IMR-90 (cell line): ENCODE results near the gene IQGAP2. TPM values are rescaled to one million over a fixed set of nuclear protein-coding genes. Genes with fewer than 3 reads are reported as not detected.
A peak's percentile ranks its signal among the peaks of the same experiment; 100 is the strongest.

ENCODE experiments used
- ATAC-seq: fragments of 200-7000 bp; cut with Tn5 transposase; 2 replicates; pipeline ENCODE4 v1.9.1; 2020; ENCODE audit warnings: low read depth, mild to moderate bottlenecking, moderate library complexity
- BruUV-seq: library from RNA; stranded (reverse); fragments of 400-500 nt; replicated peaks from 2 replicates; lab custom pipeline; 2021; lab: Mats Ljungman, UMichigan
- CTCF ChIA-PET: fragments of 300-600 bp; formaldehyde crosslinking; extraction: SDS; loops from one replicate; lab custom pipeline; 2021; ENCODE audit warnings: antibody characterized with exemption; lab: Yijun Ruan, JAX
- POLR2A ChIA-PET: fragments of 300-600 bp; sonication (Branson Sonifier 250); formaldehyde crosslinking; loops from one replicate; lab custom pipeline; 2022; ENCODE audit warnings: antibody characterized with exemption; ENCODE audit not compliant: unreplicated experiment; lab: Charles Lee
- DNase-seq: peaks from one replicate; pipeline ENCODE4 v3.0.0; 2013
- H2AFZ ChIP-seq: replicated peaks from 2 replicates; pipeline ENCODE3; 2013; ENCODE audit warnings: low read length, mild to moderate bottlenecking; ENCODE audit not compliant: poor library complexity
- H2AK5ac ChIP-seq: 2 replicates; pipeline ENCODE4 v1.6.1; 2013; ENCODE audit warnings: low read depth, low read length, inconsistent platforms
- H2AK9ac ChIP-seq: replicated peaks from 2 replicates; pipeline ENCODE3; 2013; ENCODE audit warnings: mild to moderate bottlenecking, low read depth, low read length, moderate library complexity; ENCODE audit not compliant: poor library complexity
- H2BK120ac ChIP-seq: 2 replicates; pipeline ENCODE4 v1.6.1; 2013; ENCODE audit warnings: low read depth, low read length, inconsistent platforms
- H2BK15ac ChIP-seq: 3 replicates; pipeline ENCODE4 v1.6.1; 2013; ENCODE audit warnings: low read depth, low read length, inconsistent platforms
- H2BK20ac ChIP-seq: 2 replicates; pipeline ENCODE4 v1.6.1; 2013; ENCODE audit warnings: low read depth, mild to moderate bottlenecking, inconsistent platforms, low read length, moderate library complexity
- H2BK5ac ChIP-seq: 2 replicates; pipeline ENCODE4 v1.6.1; 2013; ENCODE audit warnings: mild to moderate bottlenecking, low read depth, low read length, inconsistent platforms; ENCODE audit not compliant: poor library complexity, severe bottlenecking
- H3K14ac ChIP-seq: replicated peaks from 2 replicates; pipeline ENCODE4 v1.6.1; 2013; ENCODE audit warnings: low read depth, low read length, inconsistent platforms
- H3K18ac ChIP-seq: 2 replicates; pipeline ENCODE4 v1.6.1; 2013; ENCODE audit warnings: low read depth, low read length, control low read depth
- H3K23ac ChIP-seq: 2 replicates; pipeline ENCODE4 v1.6.1; 2013; ENCODE audit warnings: low read depth, low read length, inconsistent platforms
- H3K27ac ChIP-seq: 2 replicates; pipeline ENCODE4 v1.5.1; 2013; ENCODE audit warnings: mild to moderate bottlenecking, control low read depth, low read length; ENCODE audit not compliant: insufficient read depth
- H3K27me3 ChIP-seq: 2 replicates; pipeline ENCODE4 v1.6.1; 2013; ENCODE audit warnings: low read length; ENCODE audit not compliant: control insufficient read depth, insufficient read depth
- H3K36me3 ChIP-seq: 2 replicates; pipeline ENCODE4 v1.6.1; 2013; ENCODE audit warnings: low read length, mixed read lengths; ENCODE audit not compliant: control insufficient read depth, insufficient read depth
- H3K4ac ChIP-seq: 2 replicates; pipeline ENCODE4 v1.6.1; 2013; ENCODE audit warnings: low read depth, low read length, inconsistent platforms
- H3K4me1 ChIP-seq: 2 replicates; pipeline ENCODE4 v1.6.1; 2013; ENCODE audit warnings: low read length, mixed read lengths; ENCODE audit not compliant: control insufficient read depth, insufficient read depth
- H3K4me2 ChIP-seq: 2 replicates; pipeline ENCODE4 v1.6.1; 2013; ENCODE audit warnings: low read depth, mild to moderate bottlenecking, control low read depth, low read length, moderate library complexity
- H3K4me3 ChIP-seq: 2 replicates; pipeline ENCODE4 v1.5.1; 2013; ENCODE audit warnings: low read depth, mild to moderate bottlenecking, control low read depth, low read length, moderate library complexity; ENCODE audit not compliant: insufficient read depth
- H3K56ac ChIP-seq: 2 replicates; pipeline ENCODE4 v1.6.1; 2013; ENCODE audit warnings: low read length, inconsistent platforms; ENCODE audit not compliant: insufficient read depth; ENCODE audit errors: extremely low read depth
- H3K79me1 ChIP-seq, 2 experiments: 2 replicates each; pipeline ENCODE4 v1.6.1; 2013; ENCODE audit warnings: low read length in 2 of 2, inconsistent platforms in 1 of 2, low read depth in 1 of 2
- H3K9ac ChIP-seq: 2 replicates; pipeline ENCODE4 v1.6.1; 2013; ENCODE audit warnings: low read depth, low read length, control low read depth
- H3K9me1 ChIP-seq: 2 replicates; pipeline ENCODE4 v1.6.1; 2013; ENCODE audit warnings: low read length, inconsistent platforms; ENCODE audit not compliant: insufficient read depth
- H3K9me3 ChIP-seq: 2 replicates; pipeline ENCODE4 v1.6.1; 2013; ENCODE audit warnings: low read length; ENCODE audit not compliant: control insufficient read depth, insufficient read depth
- H4K20me1 ChIP-seq: 2 replicates; pipeline ENCODE4 v1.6.1; 2013; ENCODE audit warnings: low read length, inconsistent platforms; ENCODE audit not compliant: insufficient read depth
- H4K5ac ChIP-seq: 2 replicates; pipeline ENCODE4 v1.6.1; 2013; ENCODE audit warnings: mild to moderate bottlenecking, low read depth, low read length, control low read depth
- H4K8ac ChIP-seq, 2 experiments: 2 replicates each; pipeline ENCODE4 v1.6.1; 2013; ENCODE audit warnings: low read depth in 2 of 2, low read length in 2 of 2, control low read depth in 1 of 2, inconsistent platforms in 1 of 2
- H4K91ac ChIP-seq: 2 replicates; pipeline ENCODE4 v1.6.1; 2013; ENCODE audit warnings: low read depth, low read length, inconsistent platforms; ENCODE audit not compliant: insufficient read depth
- BHLHE40 ChIP-seq: fragments of 150-350 bp; IDR thresholded peaks from 2 replicates; pipeline ENCODE4 v1.6.1; 2016; ENCODE audit warnings: mild to moderate bottlenecking, low read depth, low read length
- CEBPB ChIP-seq: IDR thresholded peaks from 2 replicates; pipeline ENCODE4 v1.6.1; 2012; ENCODE audit warnings: low read depth, low read length, improper control_type of control experiment
- CHD1 ChIP-seq: IDR thresholded peaks from 2 replicates; pipeline ENCODE4 v1.6.1; 2012; ENCODE audit warnings: low read depth, low read length, improper control_type of control experiment
- CTCF ChIP-seq: conservative IDR thresholded peaks from 2 replicates; pipeline ENCODE4 v1.5.1; 2012; ENCODE audit warnings: mild to moderate bottlenecking, low read depth, low read length, improper control_type of control experiment
- FOS ChIP-seq: fragments of 150-350 bp; IDR thresholded peaks from 2 replicates; pipeline ENCODE4 v1.6.1; 2016; ENCODE audit warnings: low read depth, low read length
- MAFK ChIP-seq: IDR thresholded peaks from 2 replicates; pipeline ENCODE4 v1.6.1; 2012; ENCODE audit warnings: low read depth, low read length, improper control_type of control experiment
- MAZ ChIP-seq: IDR thresholded peaks from 2 replicates; pipeline ENCODE4 v1.6.1; 2012; ENCODE audit warnings: low read depth, mild to moderate bottlenecking, low read length, improper control_type of control experiment, moderate library complexity, borderline replicate concordance
- MXI1 ChIP-seq: IDR thresholded peaks from 2 replicates; pipeline ENCODE4 v1.6.1; 2012; ENCODE audit warnings: low read depth, mild to moderate bottlenecking, low read length, moderate library complexity, borderline replicate concordance
- NFE2L2 ChIP-seq: fragments of 150-350 bp; IDR thresholded peaks from 2 replicates; pipeline ENCODE4 v1.6.1; 2016; ENCODE audit warnings: low read depth, mild to moderate bottlenecking, low read length
- POLR2A ChIP-seq: IDR thresholded peaks from 2 replicates; pipeline ENCODE4 v1.6.1; 2012; ENCODE audit warnings: mild to moderate bottlenecking, low read depth, low read length
- RAD21 ChIP-seq: IDR thresholded peaks from 2 replicates; pipeline ENCODE4 v1.6.1; 2012; ENCODE audit warnings: low read length, improper control_type of control experiment
- RCOR1 ChIP-seq: IDR thresholded peaks from 2 replicates; pipeline ENCODE4 v1.6.1; 2012; ENCODE audit warnings: mild to moderate bottlenecking, low read length, improper control_type of control experiment; ENCODE audit not compliant: insufficient replicate concordance
- SMC3 ChIP-seq: fragments of 150-350 bp; IDR thresholded peaks from 2 replicates; pipeline ENCODE4 v1.6.1; 2016; ENCODE audit warnings: low read depth, mild to moderate bottlenecking, antibody characterized with exemption, low read length, moderate library complexity
- USF2 ChIP-seq: fragments of 150-350 bp; IDR thresholded peaks from 2 replicates; pipeline ENCODE4 v1.6.1; 2017; ENCODE audit warnings: mild to moderate bottlenecking, antibody characterized with exemption, low read length, low read depth
- WGBS, 2 experiments: methylation state at CpG; one replicate each; pipeline versions ENCODE4 v1.1.5 to v1.1.7; 2013; ENCODE audit warnings: missing lambda C conversion rate in 2 of 2; ENCODE audit not compliant: insufficient read length in 1 of 2; ENCODE audit errors: extremely low coverage in 2 of 2; 5-methylcytosine and 5-hydroxymethylcytosine counted together
- dilution Hi-C: fragments of 300-500 bp; cut with HindIII; formaldehyde crosslinking; loops from one replicate; pipeline ENCODE4 v1.14.3; 2018; ENCODE audit warnings: low sequenced_read_pairs; ENCODE audit not compliant: unreplicated experiment
- in situ Hi-C: fragments of 300-500 bp; cut with MboI; formaldehyde crosslinking; loops from 3 replicates; pipeline ENCODE4 v1.14.3; 2019; ENCODE audit warnings: low sequenced_read_pairs, inconsistent platforms, mixed read lengths
- intact Hi-C: fragments of 100-400 bp; cut with micrococcal nuclease; formaldehyde crosslinking; loops from 2 replicates; pipeline ENCODE4 v1.10.0; 2022
- polyA plus RNA-seq, 3 experiments: library from polyadenylated mRNA; depleted of rRNA; stranded (reverse); fragments of >200 nt; gene quantifications; 2 replicates each; pipeline ENCODE4 v1.2.3, GENCODE V29; 2012; ENCODE audit warnings: low replicate concordance in 1 of 3
- total RNA-seq: library from RNA; depleted of rRNA; stranded (reverse); fragments of >200 nt; gene quantifications from 2 replicates; pipeline ENCODE4 v1.2.3, GENCODE V29; 2012
- TF ChIP-seq, protein P1 (sequence below): fragments of 150-350 bp; IDR thresholded peaks from 2 replicates; pipeline ENCODE4 v1.6.1; 2016; ENCODE audit warnings: low read depth, mild to moderate bottlenecking, low read length, moderate library complexity, borderline replicate concordance

The IQGAP2 gene
- total and polyA plus RNA-seq, 2 of the 4 experiments (the other 2 are of a cell fraction), result 0.21 to 0.36 TPM

- peak overlapping the region; percentile 72 for H2BK120ac ChIP-seq
- TSS peak; percentile 38 for BruUV-seq
- no CpG with 5 or more reads among the region's 4 CpGs for WGBS, 2 experiments
- peak overlapping the region; percentile 91; the same call in 2 of the 3 replicates for H2BK15ac ChIP-seq
- POLR2A ChIA-PET, result no interaction called here
- peak overlapping the region; percentile 21 to 70; a peak in 3 of 4 replicates for H4K8ac ChIP-seq
- CTCF ChIA-PET, result interaction anchor here (0.6 kb wide), 1 partner anchor 1155 kb away, joined by 8 read pairs; no protein-coding TSS in a partner anchor
- peak overlapping the region; percentile 58 for H4K5ac ChIP-seq
- no peak overlapping the region for H3K4me3 ChIP-seq
- no peaks in the 10 kb centered on the region for H3K9me3 ChIP-seq
- H3K9me1 ChIP-seq, result peaks cover 16% of the 10 kb centered on the region
- H2AK9ac ChIP-seq, result no peak overlapping the region
- H4K20me1 ChIP-seq, result no peaks in the 10 kb centered on the region
- no peak overlapping the region for H3K9ac ChIP-seq
- H3K4me2 ChIP-seq, result peak overlapping the region; percentile 10; the same call in 1 of the 2 replicates
- H4K91ac ChIP-seq, result peak overlapping the region; percentile 43
- DNase-seq (no peak), ATAC-seq (no peak; the same call in 1 of the 2 replicates)
- H3K14ac ChIP-seq, result peak overlapping the region; percentile 78; the same call in 1 of the 2 replicates
- peak overlapping the region; percentile 51; the same call in 1 of the 2 replicates for H3K18ac ChIP-seq
- in situ Hi-C loops (no loop called here), dilution Hi-C loops (no loop called here), intact Hi-C loops (no loop called here)
- H2BK5ac ChIP-seq, result peak overlapping the region; percentile 95
- H3K27ac ChIP-seq, result peak overlapping the region; percentile 66
- TF ChIP-seq CTCF (no peak), MAZ (no peak), MAFK (no peak), CEBPB (no peak), POLR2A (no peak), NFE2L2 (no peak), CHD1 (no peak), BHLHE40 (no peak), RCOR1 (no peak), FOS (no peak), USF2 (no peak), MXI1 (no peak), SMC3 (no peak), RAD21 (no peak)
- TF ChIP-seq, protein P1, sequence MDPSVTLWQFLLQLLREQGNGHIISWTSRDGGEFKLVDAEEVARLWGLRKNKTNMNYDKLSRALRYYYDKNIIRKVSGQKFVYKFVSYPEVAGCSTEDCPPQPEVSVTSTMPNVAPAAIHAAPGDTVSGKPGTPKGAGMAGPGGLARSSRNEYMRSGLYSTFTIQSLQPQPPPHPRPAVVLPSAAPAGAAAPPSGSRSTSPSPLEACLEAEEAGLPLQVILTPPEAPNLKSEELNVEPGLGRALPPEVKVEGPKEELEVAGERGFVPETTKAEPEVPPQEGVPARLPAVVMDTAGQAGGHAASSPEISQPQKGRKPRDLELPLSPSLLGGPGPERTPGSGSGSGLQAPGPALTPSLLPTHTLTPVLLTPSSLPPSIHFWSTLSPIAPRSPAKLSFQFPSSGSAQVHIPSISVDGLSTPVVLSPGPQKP, result no peak
- peak overlapping the region; percentile 56 for H3K4ac ChIP-seq
- no peaks in the 10 kb centered on the region for H3K27me3 ChIP-seq
- H3K23ac ChIP-seq, result no peak overlapping the region; the same call in 1 of the 2 replicates
- no peak overlapping the region for H2AFZ ChIP-seq
- no peak overlapping the region for H3K56ac ChIP-seq
- H2BK20ac ChIP-seq, result peak overlapping the region; percentile 65
- H3K36me3 ChIP-seq, result peaks cover 7% of the 10 kb centered on the region
- H3K79me1 ChIP-seq, result peaks cover 6 to 21% of the 10 kb centered on the region in 2 experiments; a peak in 3 of 4 replicates
- H3K4me1 ChIP-seq, result peaks cover 12% of the 10 kb centered on the region; the same call in 1 of the 2 replicates
- H2AK5ac ChIP-seq, result peak overlapping the region; percentile 83
Observed at GRCh38 chr5:76617229-76617628, 214.1 kb downstream of the IQGAP2 start.
